Gastrocnemius medialis (tissue), 4 donors: ENCODE results near the gene PAPPA. TPM values are rescaled to one million over a fixed set of nuclear protein-coding genes. Genes with fewer than 3 reads are reported as not detected.

Experiments used
- ATAC-seq, 2 donors: fragments of 150-250 bp; one replicate each; pipeline ENCODE4 v1.9.1; 2016
- DNase-seq, 2 donors: peaks; one replicate each; pipeline ENCODE4 v3.0.0-alpha.2; 2019
- H3K27ac ChIP-seq, 4 donors: fragments of 200-600 bp; sonication (generic); 1 replicate in 1 of 4; 2 replicates in 3 of 4; pipeline ENCODE4 v1.5.1; 2016 to 2018; ENCODE audit warnings: mild to moderate bottlenecking in 2 of 4, moderate library complexity in 1 of 4
- H3K27me3 ChIP-seq, 3 donors: fragments of 200-600 bp; sonication (generic) in 2 of 3; 1 replicate in 1 of 3; 2 replicates in 2 of 3; pipeline versions ENCODE4 v1.5.1 to v1.6.0; 2016 to 2019; ENCODE audit warnings: mild to moderate bottlenecking in 1 of 3, moderate library complexity in 1 of 3
- H3K36me3 ChIP-seq, 2 donors: fragments of 200-600 bp; sonication (generic) in 1 of 2; one replicate each; pipeline ENCODE4 v1.5.1; 2017 to 2018
- H3K4me1 ChIP-seq, 2 donors: fragments of 200-600 bp; sonication (generic) in 1 of 2; one replicate each; pipeline ENCODE4 v1.5.1; 2016 to 2017; ENCODE audit warnings: mild to moderate bottlenecking in 2 of 2
- H3K4me3 ChIP-seq, 4 donors: fragments of 200-600 bp; sonication (generic) in 3 of 4; 1 replicate in 1 of 4; 2 replicates in 3 of 4; pipeline ENCODE4 v1.5.1; 2016 to 2019; ENCODE audit warnings: mild to moderate bottlenecking in 2 of 4
- H3K9me3 ChIP-seq, 3 donors: fragments of 200-600 bp; sonication (generic) in 2 of 3; 1 replicate in 1 of 3; 2 replicates in 2 of 3; pipeline ENCODE4 v1.5.1; 2016 to 2019
- CTCF ChIP-seq, 5 experiments: fragments of 450-650 bp in 3 of 5; fragments of 200-600 bp in 2 of 5; sonication (generic) in 2 of 5; IDR thresholded peaks in 4 of 5; conservative IDR thresholded peaks in 1 of 5; 1 replicate in 4 of 5; 2 replicates in 1 of 5; pipeline ENCODE4 v1.5.1; 2016 to 2019; ENCODE audit warnings: antibody characterized with exemption in 5 of 5, mild to moderate bottlenecking in 3 of 5, moderate library complexity in 3 of 5
- POLR2A ChIP-seq, 2 donors: fragments of 450-650 bp; IDR thresholded peaks; one replicate each; pipeline ENCODE4 v1.6.1; 2017; ENCODE audit warnings: antibody characterized with exemption in 2 of 2, mild to moderate bottlenecking in 2 of 2, moderate library complexity in 2 of 2
- in situ Hi-C, 4 donors: fragments of 200-750 bp; cut with MboI; loops; one replicate each; pipeline versions ENCODE4 v1.15.0 to v1.8.0; 2017; ENCODE audit warnings: low sequenced_read_pairs in 4 of 4
- intact Hi-C: fragments of 100-400 bp; cut with DNase I; formaldehyde crosslinking; loops from one replicate; pipeline ENCODE4 v1.15.1; 2023; ENCODE audit warnings: low total_unique reads
- total RNA-seq, 4 donors: library from RNA; depleted of rRNA; stranded (reverse); fragments of >200 nt; gene quantifications; one replicate each; pipeline versions ENCODE4 v1.1.0 to v1.2.3, GENCODE V29; 2016

PAPPA gene
- total RNA-seq, 4 donors from 2014 or later: 0.56 to 2.1 (median 1.4) TPM

- TF ChIP-seq POLR2A (IDR thresholded peaks at IDR 0.05): no peak
- no peak for TF ChIP-seq CTCF (IDR thresholded peaks at IDR 0.05 in 4 of 5, conservative IDR thresholded peaks at IDR 0.05 in 1 of 5)
- in situ Hi-C loops (no loop called here), intact Hi-C loops (no loop called here)
- no peak overlapping the region for H3K4me3 ChIP-seq
- no peaks in the 10 kb centered on the region for H3K9me3 ChIP-seq
- no peak for ATAC-seq
- no peaks in the 10 kb centered on the region for H3K27me3 ChIP-seq
- DNase-seq: no peak
- H3K4me1 ChIP-seq: peaks cover 5 to 10% of the 10 kb centered on the region in 2 donors
- H3K36me3 ChIP-seq: no peaks in the 10 kb centered on the region
- no peak overlapping the region for H3K27ac ChIP-seq
These were observed 169.4 kb downstream of the PAPPA start for GRCh38 chr9:116323012-116323411.

- ATAC-seq (no peak), DNase-seq (no peak)
- no peaks in the 10 kb centered on the region for H3K27me3 ChIP-seq
- in situ Hi-C loops: no loop called here
- H3K36me3 ChIP-seq: no peaks in the 10 kb centered on the region
- TF ChIP-seq CTCF (IDR thresholded peaks at IDR 0.05 in 4 of 5, conservative IDR thresholded peaks at IDR 0.05 in 1 of 5) (no peak), POLR2A (IDR thresholded peaks at IDR 0.05) (no peak)
- peaks cover 8 to 16% of the 10 kb centered on the region in 2 donors for H3K4me1 ChIP-seq
- intact Hi-C loops: no loop called here
- no peak overlapping the region for H3K4me3 ChIP-seq
- H3K27ac ChIP-seq: no peak overlapping the region
- no peaks in the 10 kb centered on the region for H3K9me3 ChIP-seq
These were observed 170.0 kb downstream of the PAPPA start for GRCh38 chr9:116323571-116323970.

GRCh38 chr9:116325924-116326323, 172.3 kb downstream of the PAPPA start:
- no peaks in the 10 kb centered on the region for H3K36me3 ChIP-seq
- no peaks in the 10 kb centered on the region for H3K9me3 ChIP-seq
- no peak for DNase-seq
- intact Hi-C loops (no loop called here), in situ Hi-C loops (no loop called here)
- ATAC-seq: no peak
- no peak for TF ChIP-seq POLR2A (IDR thresholded peaks at IDR 0.05)
- TF ChIP-seq CTCF (IDR thresholded peaks at IDR 0.05 in 4 of 5, conservative IDR thresholded peaks at IDR 0.05 in 1 of 5): no peak
- no peak overlapping the region for H3K27ac ChIP-seq
- no peaks in the 10 kb centered on the region for H3K27me3 ChIP-seq
- H3K4me1 ChIP-seq: peaks cover 8 to 16% of the 10 kb centered on the region in 2 donors
- H3K4me3 ChIP-seq: no peak overlapping the region

GRCh38 chr9:116327701-116328405, 174.3 kb downstream of the PAPPA start:
- DNase-seq (no peak), ATAC-seq (no peak)

More at GRCh38 chr9:116327701-116328405, 174.3 kb downstream of the PAPPA start:
- Histone ChIP-seq H3K9me3 (no peaks in the 10 kb centered on the region), H3K4me3 (no peak overlapping the region), H3K4me1 (peaks cover 8 to 16% of the 10 kb centered on the region in 2 donors), H3K27ac (no peak overlapping the region), H3K27me3 (no peaks in the 10 kb centered on the region), H3K36me3 (no peaks in the 10 kb centered on the region)
- no peak for TF ChIP-seq CTCF (IDR thresholded peaks at IDR 0.05 in 4 of 5, conservative IDR thresholded peaks at IDR 0.05 in 1 of 5)
- no peak for TF ChIP-seq POLR2A (IDR thresholded peaks at IDR 0.05)
- intact Hi-C loops (no loop called here), in situ Hi-C loops (no loop called here)
